ENCODE results near the gene YWHAE.

DNA sequence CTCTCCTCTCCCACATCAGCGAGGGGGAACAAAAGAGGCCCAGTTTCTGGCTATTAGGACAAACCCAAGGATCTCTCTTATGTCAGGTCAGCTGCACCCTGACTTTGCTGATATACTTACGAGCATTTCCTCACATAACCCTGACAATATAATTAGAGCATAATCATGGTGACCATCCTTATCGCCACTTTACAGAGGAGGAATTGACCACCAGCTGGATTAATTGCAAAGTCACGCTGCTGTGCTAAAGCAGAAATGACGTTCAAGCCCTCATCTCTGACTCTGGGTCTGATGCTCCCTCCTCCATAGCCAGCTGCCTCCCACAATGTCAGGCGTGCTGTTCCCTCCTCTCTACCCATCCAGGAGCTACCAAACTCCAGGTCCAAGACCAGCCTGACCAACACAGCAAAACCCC, 78.0 kb downstream of the YWHAE start:
- TF ChIP-seq POLR2AphosphoS5 (IDR thresholded peaks at IDR 0.05; ENCODE audit: low read depth, low read length) (no peak), SPI1 (IDR thresholded peaks at IDR 0.05; ENCODE audit: low read depth, low read length) (no peak), POLR2A (IDR thresholded peaks at IDR 0.05; ENCODE audit: low read depth, low read length) (no peak)

All from GM12891 (cell line).